ENCODE results near the gene CEACAM18.

Gene CEACAM18

DNA sequence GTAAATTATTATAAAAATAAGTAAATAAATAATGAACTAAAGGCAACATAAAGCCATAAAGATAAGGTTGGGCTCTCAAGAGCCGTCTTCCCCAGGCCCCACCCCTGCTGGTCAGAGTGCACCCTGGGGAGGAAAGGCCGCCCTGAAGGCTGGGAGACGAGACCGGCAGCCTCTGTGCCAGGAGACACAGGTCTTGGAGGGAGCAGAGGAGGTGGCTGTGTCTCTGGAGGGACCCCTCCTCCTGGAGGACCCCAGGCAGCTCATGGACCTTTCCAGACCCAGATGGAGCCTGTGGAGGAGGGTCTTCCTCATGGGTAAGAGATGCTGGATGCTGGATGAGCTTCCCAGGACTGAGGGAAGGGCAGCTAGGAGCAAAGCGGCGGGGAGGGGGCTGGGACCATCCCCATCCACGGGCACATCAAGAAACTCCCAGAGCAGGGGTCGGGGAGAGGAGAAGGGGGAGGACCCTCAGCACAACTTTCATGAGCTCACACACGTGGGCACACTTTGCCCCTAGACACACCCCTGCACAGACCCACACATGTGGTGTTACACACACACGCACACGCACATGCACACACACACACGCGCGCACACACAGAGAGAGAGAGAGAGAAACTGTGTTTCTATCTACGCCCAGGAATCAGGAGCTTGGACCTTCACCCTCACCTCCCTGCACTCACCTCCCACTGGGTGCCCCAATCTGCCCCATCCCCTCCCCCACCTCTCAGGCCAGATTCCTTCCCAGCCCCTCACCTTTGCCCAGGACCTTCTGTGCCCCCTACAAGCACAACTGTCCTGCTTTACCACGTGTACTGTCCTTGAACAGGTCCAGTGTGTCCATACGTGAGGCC is at the start of gene CEACAM18:
CEACAM18 (plus strand) TSS at position 159 of the 854 bp plus-strand sequence.
- no peak for DNase-seq (ENCODE audit: low read depth)
- H3K4me3 ChIP-seq (ENCODE audit: low read depth, low read length): no peak within 1 kb of the TSS
- TF ChIP-seq, protein P1, sequence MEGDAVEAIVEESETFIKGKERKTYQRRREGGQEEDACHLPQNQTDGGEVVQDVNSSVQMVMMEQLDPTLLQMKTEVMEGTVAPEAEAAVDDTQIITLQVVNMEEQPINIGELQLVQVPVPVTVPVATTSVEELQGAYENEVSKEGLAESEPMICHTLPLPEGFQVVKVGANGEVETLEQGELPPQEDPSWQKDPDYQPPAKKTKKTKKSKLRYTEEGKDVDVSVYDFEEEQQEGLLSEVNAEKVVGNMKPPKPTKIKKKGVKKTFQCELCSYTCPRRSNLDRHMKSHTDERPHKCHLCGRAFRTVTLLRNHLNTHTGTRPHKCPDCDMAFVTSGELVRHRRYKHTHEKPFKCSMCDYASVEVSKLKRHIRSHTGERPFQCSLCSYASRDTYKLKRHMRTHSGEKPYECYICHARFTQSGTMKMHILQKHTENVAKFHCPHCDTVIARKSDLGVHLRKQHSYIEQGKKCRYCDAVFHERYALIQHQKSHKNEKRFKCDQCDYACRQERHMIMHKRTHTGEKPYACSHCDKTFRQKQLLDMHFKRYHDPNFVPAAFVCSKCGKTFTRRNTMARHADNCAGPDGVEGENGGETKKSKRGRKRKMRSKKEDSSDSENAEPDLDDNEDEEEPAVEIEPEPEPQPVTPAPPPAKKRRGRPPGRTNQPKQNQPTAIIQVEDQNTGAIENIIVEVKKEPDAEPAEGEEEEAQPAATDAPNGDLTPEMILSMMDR (IDR thresholded peaks at IDR 0.05; ENCODE audit: insufficient read depth, low read depth, low read length, missing control alignments): no peak

DNA sequence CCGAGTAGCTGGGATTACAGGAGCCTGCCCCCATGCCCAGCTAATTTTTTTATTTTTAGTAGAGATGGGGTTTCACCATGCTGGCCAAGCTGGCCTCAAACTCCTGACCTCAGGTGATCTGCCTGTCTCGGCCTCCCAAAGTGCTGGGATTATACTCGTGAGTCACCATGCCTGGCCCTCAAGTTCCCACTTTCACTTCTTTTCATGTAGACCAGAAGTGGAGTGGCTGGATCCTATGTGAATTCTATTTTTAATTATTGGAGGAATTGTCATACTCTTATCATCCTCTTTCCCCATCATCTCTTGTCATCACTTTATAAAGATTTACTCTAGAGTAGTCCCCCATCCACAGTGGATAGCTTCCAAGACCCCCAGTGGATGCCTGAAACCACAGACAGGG is 48.1 kb upstream of the CEACAM18 start:
- no peak for DNase-seq (ENCODE audit: low read depth)
- no peak overlapping the region for H3K4me3 ChIP-seq (ENCODE audit: low read depth, low read length)
- TF ChIP-seq, protein P1 (IDR thresholded peaks at IDR 0.05; ENCODE audit: insufficient read depth, low read depth, low read length, missing control alignments): no peak

DNA sequence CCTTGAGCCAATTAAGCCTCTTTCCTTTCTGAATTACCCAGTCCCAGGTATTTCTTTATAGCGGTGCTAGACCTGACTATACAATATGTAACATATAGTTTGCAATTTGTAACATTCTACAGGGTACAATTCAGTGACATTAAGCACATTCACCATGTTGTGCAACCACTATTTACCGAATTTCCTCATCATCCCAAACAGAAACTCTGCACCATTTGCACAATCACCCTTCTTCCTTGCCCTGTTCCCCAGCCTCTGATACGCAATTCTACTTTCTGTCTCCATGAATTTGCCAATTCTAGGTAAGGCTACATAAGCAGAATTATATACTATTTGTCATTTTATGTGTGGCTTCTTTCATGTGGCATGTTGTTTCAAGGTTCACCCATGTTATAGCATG is 47.2 kb upstream of the CEACAM18 start:
- TF ChIP-seq, protein P1 (IDR thresholded peaks at IDR 0.05; ENCODE audit: insufficient read depth, low read depth, low read length, missing control alignments): no peak
- no peak overlapping the region for H3K4me3 ChIP-seq (ENCODE audit: low read depth, low read length)
- no peak for DNase-seq (ENCODE audit: low read depth)

DNA sequence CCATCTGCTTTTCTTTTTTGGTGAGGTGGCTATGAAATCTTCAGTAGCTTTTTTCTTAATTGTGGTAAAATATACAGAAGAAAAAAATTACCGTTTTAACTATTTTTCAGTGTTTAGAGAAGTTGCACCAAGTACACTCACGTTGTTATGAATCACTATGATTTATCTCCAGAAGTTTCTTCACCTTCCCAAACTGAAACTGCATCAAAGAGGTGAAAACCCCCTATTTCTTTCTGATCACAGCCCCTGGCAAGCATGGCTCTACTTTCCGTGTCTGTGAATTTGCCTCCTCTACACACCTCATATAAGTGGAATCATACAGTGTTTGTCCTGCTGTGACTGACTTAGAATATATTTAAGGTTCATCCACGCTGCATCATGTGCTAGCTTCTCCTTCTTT is 45.3 kb upstream of the CEACAM18 start:
- DNase-seq (ENCODE audit: low read depth): no peak
- TF ChIP-seq, protein P1 (IDR thresholded peaks at IDR 0.05; ENCODE audit: insufficient read depth, low read depth, low read length, missing control alignments): no peak
- H3K4me3 ChIP-seq (ENCODE audit: low read depth, low read length): no peak overlapping the region

DNA sequence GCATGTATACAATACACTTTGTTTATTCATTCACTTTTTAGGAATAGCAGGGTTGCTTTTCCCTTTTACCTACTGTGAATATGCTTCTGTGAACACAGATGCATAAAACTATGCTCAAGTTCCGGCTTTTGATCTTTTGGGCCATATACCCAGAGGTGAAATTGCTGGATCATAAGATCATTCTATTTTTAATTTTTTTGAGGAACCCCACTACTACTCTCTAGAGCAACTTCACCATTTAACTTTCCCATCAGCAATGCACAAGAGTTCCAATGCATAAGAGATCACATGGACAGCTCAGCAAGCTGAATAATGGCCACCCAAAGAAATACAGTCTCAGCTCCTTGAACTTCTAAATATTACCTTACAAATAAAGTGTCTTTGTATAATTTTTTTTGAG is 43.9 kb upstream of the CEACAM18 start:
- no peak for DNase-seq (ENCODE audit: low read depth)
- TF ChIP-seq, protein P1 (IDR thresholded peaks at IDR 0.05; ENCODE audit: insufficient read depth, low read depth, low read length, missing control alignments): no peak
- no peak overlapping the region for H3K4me3 ChIP-seq (ENCODE audit: low read depth, low read length)

DNA sequence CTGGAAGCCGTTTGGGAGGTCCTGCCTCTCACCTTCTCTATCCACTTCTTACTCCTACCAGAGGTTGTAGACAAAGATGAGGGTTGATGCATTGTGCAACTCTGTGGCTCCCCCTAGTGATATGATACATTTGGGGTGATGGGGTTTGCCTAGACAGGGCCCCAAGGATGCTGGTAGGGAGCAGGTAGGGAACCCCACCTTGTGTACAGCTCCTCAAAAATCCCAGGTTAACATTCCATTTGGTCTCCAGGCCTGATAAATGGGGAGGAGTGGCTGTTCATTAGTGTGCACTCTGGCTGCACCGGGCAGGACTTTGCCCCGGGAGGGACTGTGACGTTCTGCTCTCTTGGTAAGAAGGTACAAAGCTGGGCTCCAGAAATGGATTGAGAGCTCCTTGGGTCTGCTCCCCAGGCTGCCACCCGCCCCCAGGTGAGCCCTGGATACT is 39.3 kb upstream of the CEACAM18 start:
- TF ChIP-seq, protein P1 (IDR thresholded peaks at IDR 0.05; ENCODE audit: insufficient read depth, low read depth, low read length, missing control alignments): peak; percentile 64
- H3K4me3 ChIP-seq (ENCODE audit: low read depth, low read length): no peak overlapping the region
- DNase-seq (ENCODE audit: low read depth): peak; percentile 58
